Upper lobe of left lung (tissue), 4 donors: ENCODE measurements around the gene RFX1.

Experiments used
- CTCF ChIP-seq, 6 experiments: fragments of 450-650 bp in 4 of 6; fragments of 200-600 bp in 2 of 6; sonication (generic) in 2 of 6; IDR thresholded peaks; one replicate each; pipeline ENCODE4 v1.5.1; 2016 to 2019; ENCODE audit warnings: antibody characterized with exemption in 6 of 6
- POLR2AphosphoS5 ChIP-seq, 2 donors: sonication (generic); formaldehyde crosslinking; IDR thresholded peaks; one replicate each; pipeline ENCODE4 v1.5.1; 2017; ENCODE audit warnings: antibody characterized with exemption in 2 of 2

GRCh38 chr19:14003251-14004055 is 2.7 kb downstream of the RFX1 start:
- TF ChIP-seq POLR2AphosphoS5 (IDR thresholded peaks at IDR 0.05) (no peak), CTCF (IDR thresholded peaks at IDR 0.05) (no peak)
